Measurements from ENCODE around the gene DNAH11. TPM values are rescaled to one million over a fixed set of nuclear protein-coding genes. Genes with fewer than 3 reads are reported as not detected.

DNAH11 gene
- total RNA-seq, 1 experiment from 2014 or later: 2.0 TPM

- CTCF ChIA-PET: no interaction called here
- H3K27me3 Mint-ChIP-seq (ENCODE audit: insufficient read depth, unreplicated experiment): no peaks in the 10 kb centered on the region
- no peaks in the 10 kb centered on the region for H3K4me1 Mint-ChIP-seq (ENCODE audit: low read depth, unreplicated experiment)
- H3K27ac Mint-ChIP-seq (ENCODE audit: unreplicated experiment): no peak overlapping the region
- no TSS peak for BruUV-seq (replicated peaks)
- H3K4me1 ChIP-seq: no peaks in the 10 kb centered on the region
- H3K9me3 ChIP-seq: no peaks in the 10 kb centered on the region
- no peak for DNase-seq
- H3K27me3 ChIP-seq (replicated peaks; ENCODE audit: control insufficient read depth, insufficient read depth, low read length): no peaks in the 10 kb centered on the region; the same call in 1 of the 2 replicates
- no peak for TF ChIP-seq CTCF (IDR thresholded peaks at IDR 0.05; ENCODE audit: insufficient read depth in 1 of 2, low read depth in 1 of 2, low read length in 1 of 2, severe bottlenecking in 1 of 2, unreplicated experiment in 1 of 2)
- POLR2A ChIA-PET: no interaction called here
- intact Hi-C loops (cut with micrococcal nuclease; ENCODE audit: unreplicated experiment): no loop called here
- no peak overlapping the region for H3K4me3 ChIP-seq (ENCODE audit: low read depth, low read length)
- peaks cover 4% of the 10 kb centered on the region for H3K36me3 Mint-ChIP-seq (ENCODE audit: insufficient read depth, unreplicated experiment)
- peaks cover 9% of the 10 kb centered on the region for H3K9me3 Mint-ChIP-seq (ENCODE audit: unreplicated experiment)
- peak overlapping the region; percentile 70 for H3K4me3 Mint-ChIP-seq (ENCODE audit: unreplicated experiment)
- no peaks in the 10 kb centered on the region for H3K36me3 ChIP-seq (ENCODE audit: control insufficient read depth, insufficient read depth, low read length)
These were observed 1.4 kb downstream of the DNAH11 start for GRCh38 chr7:21544303-21544656.

- ChIA-PET POLR2A (no interaction called here), CTCF (no interaction called here)
- peaks cover 9% of the 10 kb centered on the region for H3K9me3 Mint-ChIP-seq (ENCODE audit: unreplicated experiment)
- H3K27me3 Mint-ChIP-seq (ENCODE audit: insufficient read depth, unreplicated experiment): no peaks in the 10 kb centered on the region
- Histone ChIP-seq H3K27me3 (replicated peaks; ENCODE audit: control insufficient read depth, insufficient read depth, low read length) (no peaks in the 10 kb centered on the region; the same call in 1 of the 2 replicates), H3K4me1 (no peaks in the 10 kb centered on the region), H3K36me3 (ENCODE audit: control insufficient read depth, insufficient read depth, low read length) (no peaks in the 10 kb centered on the region), H3K9me3 (no peaks in the 10 kb centered on the region), H3K4me3 (ENCODE audit: low read depth, low read length) (no peak overlapping the region)
- no peaks in the 10 kb centered on the region for H3K4me1 Mint-ChIP-seq (ENCODE audit: low read depth, unreplicated experiment)
- no peak overlapping the region for H3K4me3 Mint-ChIP-seq (ENCODE audit: unreplicated experiment)
- H3K36me3 Mint-ChIP-seq (ENCODE audit: insufficient read depth, unreplicated experiment): peaks cover 4% of the 10 kb centered on the region
- TF ChIP-seq CTCF (IDR thresholded peaks at IDR 0.05; ENCODE audit: insufficient read depth in 1 of 2, low read depth in 1 of 2, low read length in 1 of 2, severe bottlenecking in 1 of 2, unreplicated experiment in 1 of 2): no peak
- DNase-seq: no peak
- intact Hi-C loops (cut with micrococcal nuclease; ENCODE audit: unreplicated experiment): no loop called here
- no TSS peak for BruUV-seq (replicated peaks)
- H3K27ac Mint-ChIP-seq (ENCODE audit: unreplicated experiment): no peak overlapping the region
These were observed 1.9 kb downstream of the DNAH11 start for GRCh38 chr7:21544715-21545114.

GRCh38 chr7:21547501-21547900, 4.7 kb downstream of the DNAH11 start:
- CTCF ChIA-PET: no interaction called here
- H3K9me3 ChIP-seq: no peaks in the 10 kb centered on the region
- H3K9me3 Mint-ChIP-seq (ENCODE audit: unreplicated experiment): peaks cover 9% of the 10 kb centered on the region
- peaks cover 22% of the 10 kb centered on the region for H3K4me1 ChIP-seq
- no peaks in the 10 kb centered on the region for H3K27me3 ChIP-seq (replicated peaks; ENCODE audit: control insufficient read depth, insufficient read depth, low read length)
- no peaks in the 10 kb centered on the region for H3K36me3 ChIP-seq (ENCODE audit: control insufficient read depth, insufficient read depth, low read length)
- no peak for TF ChIP-seq CTCF (IDR thresholded peaks at IDR 0.05; ENCODE audit: insufficient read depth in 1 of 2, low read depth in 1 of 2, low read length in 1 of 2, severe bottlenecking in 1 of 2, unreplicated experiment in 1 of 2)
- peaks cover 13% of the 10 kb centered on the region for H3K4me1 Mint-ChIP-seq (ENCODE audit: low read depth, unreplicated experiment)
- BruUV-seq (replicated peaks): no TSS peak
- POLR2A ChIA-PET: no interaction called here
- intact Hi-C loops (cut with micrococcal nuclease; ENCODE audit: unreplicated experiment): no loop called here
- peaks cover 4% of the 10 kb centered on the region for H3K36me3 Mint-ChIP-seq (ENCODE audit: insufficient read depth, unreplicated experiment)
- H3K27ac Mint-ChIP-seq (ENCODE audit: unreplicated experiment): no peak overlapping the region
- no peak overlapping the region for H3K4me3 Mint-ChIP-seq (ENCODE audit: unreplicated experiment)
- no peak for DNase-seq
- no peak overlapping the region for H3K4me3 ChIP-seq (ENCODE audit: low read depth, low read length)
- no peaks in the 10 kb centered on the region for H3K27me3 Mint-ChIP-seq (ENCODE audit: insufficient read depth, unreplicated experiment)

All from Caco-2 (cell line).